ENCODE measurements around the gene AVL9. TPM values are rescaled to one million over a fixed set of nuclear protein-coding genes. Genes with fewer than 3 reads are reported as not detected.

AVL9 gene
- total and polyA plus RNA-seq, 2 donors (not counting 1 experiment from before 2014, with no cell fraction given), result 15.4 to 48.0 TPM

- no peak for DNase-seq
- Mint-ChIP-seq H3K27me3 (no peaks in the 10 kb centered on the region), H3K4me3 (no peak overlapping the region), H3K9me3 (ENCODE audit: insufficient read depth) (peaks cover 4% of the 10 kb centered on the region), H3K27ac (no peak overlapping the region), H3K4me1 (peaks cover 71% of the 10 kb centered on the region)
- Histone ChIP-seq H3K4me1 (ENCODE audit: control insufficient read depth in 2 of 2, insufficient read depth in 2 of 2, low read length in 2 of 2) (peaks cover 16 to 22% of the 10 kb centered on the region in 2 donors), H3K36me3 (replicated peaks in 1 of 2; ENCODE audit: control extremely low read depth in 1 of 2, control insufficient read depth in 1 of 2, extremely low read depth in 1 of 2, insufficient read depth in 2 of 2, low read length in 1 of 2) (peaks cover 0 to 14% of the 10 kb centered on the region in 2 experiments), H3K9me3 (ENCODE audit: control extremely low read depth in 1 of 3, control insufficient read depth in 2 of 3, insufficient read depth in 1 of 3, low read length in 2 of 3) (peaks cover 0 to 10% (median 0%) of the 10 kb centered on the region in 3 donors), H3K27ac (ENCODE audit: low read length in 2 of 2) (no peak overlapping the region), H2AFZ (ENCODE audit: insufficient read depth, low read depth, low read length, poor library complexity, severe bottlenecking) (no peak overlapping the region), H3K9ac (ENCODE audit: low read length) (no peak overlapping the region), H4K20me1 (ENCODE audit: control insufficient read depth, insufficient read depth, low read length, poor library complexity, severe bottlenecking) (peaks cover 77% of the 10 kb centered on the region), H3K27me3 (replicated peaks in 1 of 4; ENCODE audit: control extremely low read depth in 1 of 4, control insufficient read depth in 3 of 4, insufficient read depth in 4 of 4, low read length in 3 of 4) (no peaks in the 10 kb centered on the region), H3K4me3 (ENCODE audit: control extremely low read depth in 1 of 5, extremely low read depth in 1 of 5, insufficient read depth in 1 of 5, low read depth in 2 of 5, low read length in 4 of 5) (no peak overlapping the region), H3K79me2 (ENCODE audit: control insufficient read depth, insufficient read depth, low read length) (peaks cover 94% of the 10 kb centered on the region), H3K4me2 (replicated peaks; ENCODE audit: low read depth, low read length, poor library complexity, severe bottlenecking) (no peak overlapping the region)
- ChIA-PET CTCF (no interaction called here), POLR2A (no interaction called here)
- TF ChIP-seq CTCF (IDR thresholded peaks at IDR 0.05) (no peak), EZH2 (IDR thresholded peaks at IDR 0.05; ENCODE audit: borderline replicate concordance, insufficient read depth, low read depth, low read length, poor library complexity, severe bottlenecking) (no peak)
- WGBS (ENCODE audit: insufficient coverage), result no CpG with 5 or more reads among the region's 1 CpG
- intact Hi-C loops (cut with micrococcal nuclease), result no loop called here
- ATAC-seq (ENCODE audit: low read depth), result no peak
Observed at GRCh38 chr7:32513210-32513609, 17.9 kb downstream of the AVL9 start.

- WGBS (ENCODE audit: insufficient coverage), result 86% methylated on average over 1 of the region's 3 CpGs
- POLR2A ChIA-PET, result no interaction called here
- Mint-ChIP-seq H3K27ac (peak overlapping the region; percentile 26), H3K27me3 (no peaks in the 10 kb centered on the region), H3K9me3 (ENCODE audit: insufficient read depth) (peaks cover 9% of the 10 kb centered on the region), H3K4me3 (no peak overlapping the region), H3K4me1 (peaks cover 62% of the 10 kb centered on the region)
- Histone ChIP-seq H2AFZ (ENCODE audit: insufficient read depth, low read depth, low read length, poor library complexity, severe bottlenecking) (no peak overlapping the region), H3K27ac (ENCODE audit: low read length in 2 of 2) (peak overlapping the region in 1 of 2 donors; percentile 18), H3K27me3 (replicated peaks in 1 of 4; ENCODE audit: control extremely low read depth in 1 of 4, control insufficient read depth in 3 of 4, insufficient read depth in 4 of 4, low read length in 3 of 4) (no peaks in the 10 kb centered on the region), H3K36me3 (replicated peaks in 1 of 2; ENCODE audit: control extremely low read depth in 1 of 2, control insufficient read depth in 1 of 2, extremely low read depth in 1 of 2, insufficient read depth in 2 of 2, low read length in 1 of 2) (peaks cover 0 to 12% of the 10 kb centered on the region in 2 experiments), H3K9me3 (ENCODE audit: control extremely low read depth in 1 of 3, control insufficient read depth in 2 of 3, insufficient read depth in 1 of 3, low read length in 2 of 3) (peaks cover 1 to 19% (median 15%) of the 10 kb centered on the region in 3 donors), H4K20me1 (ENCODE audit: control insufficient read depth, insufficient read depth, low read length, poor library complexity, severe bottlenecking) (peaks cover 59% of the 10 kb centered on the region), H3K9ac (ENCODE audit: low read length) (no peak overlapping the region), H3K4me2 (replicated peaks; ENCODE audit: low read depth, low read length, poor library complexity, severe bottlenecking) (no peak overlapping the region), H3K4me3 (ENCODE audit: control extremely low read depth in 1 of 5, extremely low read depth in 1 of 5, insufficient read depth in 1 of 5, low read depth in 2 of 5, low read length in 4 of 5) (no peak overlapping the region), H3K79me2 (ENCODE audit: control insufficient read depth, insufficient read depth, low read length) (peaks cover 89% of the 10 kb centered on the region), H3K4me1 (ENCODE audit: control insufficient read depth in 2 of 2, insufficient read depth in 2 of 2, low read length in 2 of 2) (peaks cover 16 to 22% of the 10 kb centered on the region in 2 donors)
- intact Hi-C loops (cut with micrococcal nuclease), result no loop called here
- ATAC-seq (ENCODE audit: low read depth), result no peak
- CTCF ChIA-PET, result no interaction called here
- no peak for DNase-seq
- TF ChIP-seq CTCF (IDR thresholded peaks at IDR 0.05) (no peak), EZH2 (IDR thresholded peaks at IDR 0.05; ENCODE audit: borderline replicate concordance, insufficient read depth, low read depth, low read length, poor library complexity, severe bottlenecking) (no peak)
Observed at GRCh38 chr7:32515890-32516550, 20.7 kb downstream of the AVL9 start.
